HEK293 (cell line): ENCODE data around the gene KIF7.

Experiments
- GLIS1 ChIP-seq: fragments of 450-650 bp; formaldehyde crosslinking; IDR thresholded peaks from 2 replicates; pipeline ENCODE4 v1.5.1; 2016; ENCODE audit warnings: missing biosample characterization, missing genetic modification characterization
- HOXA7 ChIP-seq: sonication (generic); formaldehyde crosslinking; IDR thresholded peaks from 2 replicates; pipeline ENCODE4 v1.8.1; 2022; ENCODE audit warnings: missing genetic modification reagents, borderline replicate concordance
- IKZF3 ChIP-seq: fragments of 450-650 bp; IDR thresholded peaks from 2 replicates; pipeline ENCODE4 v1.5.0; 2018; ENCODE audit warnings: missing biosample characterization, mild to moderate bottlenecking, missing genetic modification characterization, moderate library complexity
- KLF9 ChIP-seq: fragments of 450-650 bp; formaldehyde crosslinking; IDR thresholded peaks from 2 replicates; pipeline ENCODE4 v1.5.1; 2016; ENCODE audit warnings: missing biosample characterization, missing genetic modification characterization, low read depth
- MEIS1 ChIP-seq: sonication (generic); formaldehyde crosslinking; IDR thresholded peaks from 2 replicates; pipeline ENCODE4 v1.8.1; 2022; ENCODE audit warnings: missing genetic modification reagents, mild to moderate bottlenecking, borderline replicate concordance
- PRDM10 ChIP-seq: fragments of 450-650 bp; formaldehyde crosslinking; IDR thresholded peaks from 2 replicates; pipeline ENCODE4 v1.5.1; 2016; ENCODE audit warnings: missing biosample characterization, missing genetic modification characterization
- PRDM6 ChIP-seq: fragments of 450-650 bp; formaldehyde crosslinking; IDR thresholded peaks from 2 replicates; pipeline ENCODE4 v1.5.1; 2017; ENCODE audit warnings: missing biosample characterization, missing genetic modification characterization
- ZBTB26 ChIP-seq: fragments of 450-650 bp; formaldehyde crosslinking; optimal IDR thresholded peaks from 2 replicates; pipeline ENCODE3; 2016; ENCODE audit warnings: missing biosample characterization, mild to moderate bottlenecking, missing genetic modification characterization
- ZNF174 ChIP-seq: fragments of 450-650 bp; formaldehyde crosslinking; IDR thresholded peaks from 2 replicates; pipeline ENCODE4 v1.5.0; 2017; ENCODE audit warnings: missing biosample characterization, mild to moderate bottlenecking, missing genetic modification characterization
- ZNF184 ChIP-seq: fragments of 450-650 bp; IDR thresholded peaks from 2 replicates; pipeline ENCODE4 v1.5.1; 2018; ENCODE audit warnings: missing biosample characterization, mild to moderate bottlenecking, missing genetic modification characterization
- ZNF274 ChIP-seq, 2 experiments: fragments of 200-500 bp in 1 of 2; fragments of 450-650 bp in 1 of 2; sonication (Bioruptor generic) in 1 of 2; formaldehyde crosslinking in 1 of 2; IDR thresholded peaks; 2 replicates each; pipeline versions ENCODE4 v1.5.1 to v1.6.1; 2014 to 2016; ENCODE audit warnings: borderline replicate concordance in 1 of 2, inconsistent platforms in 1 of 2, low read length in 1 of 2, missing biosample characterization in 1 of 2, missing genetic modification characterization in 1 of 2
- ZNF341 ChIP-seq: fragments of 450-650 bp; formaldehyde crosslinking; IDR thresholded peaks from 2 replicates; pipeline ENCODE4; 2016; ENCODE audit warnings: low read depth, missing biosample characterization, missing genetic modification characterization
- ZNF366 ChIP-seq: fragments of 450-650 bp; formaldehyde crosslinking; conservative IDR thresholded peaks from 2 replicates; pipeline ENCODE4 v1.5.1; 2016; ENCODE audit warnings: missing biosample characterization, missing genetic modification characterization
- ZNF404 ChIP-seq: fragments of 450-650 bp; formaldehyde crosslinking; IDR thresholded peaks from 2 replicates; pipeline ENCODE4 v1.5.1; 2017; ENCODE audit warnings: missing biosample characterization, missing genetic modification characterization
- ZNF449 ChIP-seq: fragments of 450-650 bp; formaldehyde crosslinking; IDR thresholded peaks from 2 replicates; pipeline ENCODE4 v1.5.1; 2017; ENCODE audit warnings: missing biosample characterization, mild to moderate bottlenecking, missing genetic modification characterization, moderate library complexity
- ZNF488 ChIP-seq: fragments of 450-650 bp; formaldehyde crosslinking; IDR thresholded peaks from 2 replicates; pipeline ENCODE4 v1.5.1; 2016; ENCODE audit warnings: missing biosample characterization, missing genetic modification characterization
- ZNF513 ChIP-seq: fragments of 450-650 bp; IDR thresholded peaks from 2 replicates; pipeline ENCODE4 v1.5.1; 2018; ENCODE audit warnings: missing biosample characterization, missing genetic modification characterization
- ZNF521 ChIP-seq: fragments of 450-650 bp; formaldehyde crosslinking; IDR thresholded peaks from 2 replicates; pipeline ENCODE4 v1.5.1; 2017; ENCODE audit warnings: missing biosample characterization, mild to moderate bottlenecking, missing genetic modification characterization
- ZNF624 ChIP-seq: fragments of 450-650 bp; formaldehyde crosslinking; IDR thresholded peaks from 2 replicates; pipeline ENCODE4 v1.5.1; 2017; ENCODE audit warnings: missing biosample characterization, missing genetic modification characterization
- ZSCAN30 ChIP-seq: fragments of 450-650 bp; IDR thresholded peaks from 2 replicates; pipeline ENCODE4 v1.5.1; 2018; ENCODE audit warnings: missing biosample characterization, mild to moderate bottlenecking, missing genetic modification characterization, moderate library complexity
- ZSCAN4 ChIP-seq: fragments of 450-650 bp; formaldehyde crosslinking; IDR thresholded peaks from 2 replicates; pipeline ENCODE4 v1.5.1; 2017; ENCODE audit warnings: missing biosample characterization, missing genetic modification characterization
- TF ChIP-seq, protein P1 (sequence below): fragments of 450-650 bp; formaldehyde crosslinking; IDR thresholded peaks from 2 replicates; pipeline ENCODE4 v1.5.1; 2016; ENCODE audit warnings: missing biosample characterization, missing genetic modification characterization
- TF ChIP-seq, protein P2 (sequence below): fragments of 450-650 bp; formaldehyde crosslinking; IDR thresholded peaks from 2 replicates; pipeline ENCODE4 v1.5.1; 2016; ENCODE audit warnings: missing biosample characterization, missing genetic modification characterization

The KIF7 gene

DNA sequence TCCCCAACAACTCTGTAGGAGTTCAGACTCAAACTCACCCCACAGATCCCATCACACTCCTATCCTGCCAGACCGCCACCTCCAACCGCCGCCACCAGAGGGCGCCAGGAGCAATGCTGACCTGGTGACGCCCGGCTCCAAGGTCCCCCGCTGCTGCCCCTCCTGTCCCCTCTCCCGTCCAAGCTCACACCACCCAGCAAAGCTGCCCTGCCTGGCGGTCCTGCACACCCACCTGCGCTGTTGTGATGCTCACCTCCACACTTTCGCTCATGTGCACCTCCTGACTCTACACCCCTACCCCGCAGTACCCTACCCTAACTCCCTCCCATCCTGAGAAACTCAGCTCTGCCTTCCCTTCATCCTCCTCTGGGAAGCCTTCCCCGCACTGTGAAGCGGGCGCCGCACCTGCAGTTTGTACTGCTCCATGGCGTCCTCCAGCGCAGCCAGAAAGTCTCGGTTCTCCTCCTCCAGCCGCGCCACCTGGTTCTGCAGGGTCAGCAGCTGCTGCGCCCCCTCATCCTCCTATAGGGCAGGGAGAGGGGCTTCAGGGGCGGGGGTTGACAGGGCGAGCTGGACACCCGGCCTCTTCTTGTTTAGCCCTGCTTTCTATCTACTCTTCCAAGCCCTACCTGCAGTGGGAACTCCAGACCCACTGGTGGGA, 7.9 kb downstream of the KIF7 start (continued):
- TF ChIP-seq, protein P1, sequence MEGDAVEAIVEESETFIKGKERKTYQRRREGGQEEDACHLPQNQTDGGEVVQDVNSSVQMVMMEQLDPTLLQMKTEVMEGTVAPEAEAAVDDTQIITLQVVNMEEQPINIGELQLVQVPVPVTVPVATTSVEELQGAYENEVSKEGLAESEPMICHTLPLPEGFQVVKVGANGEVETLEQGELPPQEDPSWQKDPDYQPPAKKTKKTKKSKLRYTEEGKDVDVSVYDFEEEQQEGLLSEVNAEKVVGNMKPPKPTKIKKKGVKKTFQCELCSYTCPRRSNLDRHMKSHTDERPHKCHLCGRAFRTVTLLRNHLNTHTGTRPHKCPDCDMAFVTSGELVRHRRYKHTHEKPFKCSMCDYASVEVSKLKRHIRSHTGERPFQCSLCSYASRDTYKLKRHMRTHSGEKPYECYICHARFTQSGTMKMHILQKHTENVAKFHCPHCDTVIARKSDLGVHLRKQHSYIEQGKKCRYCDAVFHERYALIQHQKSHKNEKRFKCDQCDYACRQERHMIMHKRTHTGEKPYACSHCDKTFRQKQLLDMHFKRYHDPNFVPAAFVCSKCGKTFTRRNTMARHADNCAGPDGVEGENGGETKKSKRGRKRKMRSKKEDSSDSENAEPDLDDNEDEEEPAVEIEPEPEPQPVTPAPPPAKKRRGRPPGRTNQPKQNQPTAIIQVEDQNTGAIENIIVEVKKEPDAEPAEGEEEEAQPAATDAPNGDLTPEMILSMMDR (tag by site-specific recombination), result peak; percentile 95
- TF ChIP-seq, protein P2, sequence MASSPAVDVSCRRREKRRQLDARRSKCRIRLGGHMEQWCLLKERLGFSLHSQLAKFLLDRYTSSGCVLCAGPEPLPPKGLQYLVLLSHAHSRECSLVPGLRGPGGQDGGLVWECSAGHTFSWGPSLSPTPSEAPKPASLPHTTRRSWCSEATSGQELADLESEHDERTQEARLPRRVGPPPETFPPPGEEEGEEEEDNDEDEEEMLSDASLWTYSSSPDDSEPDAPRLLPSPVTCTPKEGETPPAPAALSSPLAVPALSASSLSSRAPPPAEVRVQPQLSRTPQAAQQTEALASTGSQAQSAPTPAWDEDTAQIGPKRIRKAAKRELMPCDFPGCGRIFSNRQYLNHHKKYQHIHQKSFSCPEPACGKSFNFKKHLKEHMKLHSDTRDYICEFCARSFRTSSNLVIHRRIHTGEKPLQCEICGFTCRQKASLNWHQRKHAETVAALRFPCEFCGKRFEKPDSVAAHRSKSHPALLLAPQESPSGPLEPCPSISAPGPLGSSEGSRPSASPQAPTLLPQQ (tag by site-specific recombination), result no peak
- TF ChIP-seq PRDM6 (tag by site-specific recombination) (no peak), ZNF449 (tag by site-specific recombination) (no peak), ZNF521 (tag by site-specific recombination) (no peak), ZNF184 (no peak), ZNF404 (tag by site-specific recombination) (no peak), ZNF341 (tag by site-specific recombination) (no peak), PRDM10 (no peak; the same call in 1 of the 2 replicates), ZSCAN4 (tag by site-specific recombination) (no peak), ZNF174 (tag by site-specific recombination) (no peak), ZBTB26 (tag by site-specific recombination) (no peak), GLIS1 (peak; percentile 55; the same call in 1 of the 2 replicates), ZNF624 (tag by site-specific recombination) (no peak), ZNF274 (IDR thresholded peaks at IDR 0.05; ENCODE audit: low read length) (no peak), ZNF274 (tag by site-specific recombination; IDR thresholded peaks at IDR 0.05; ENCODE audit: borderline replicate concordance) (no peak), IKZF3 (tag by site-specific recombination) (no peak), MEIS1 (CRISPR knock-in tag) (no peak), ZNF488 (tag by site-specific recombination) (no peak), ZNF513 (tag by site-specific recombination) (no peak), ZNF366 (tag by site-specific recombination) (peak; percentile 59), HOXA7 (CRISPR knock-in tag) (no peak), ZSCAN30 (tag by site-specific recombination) (no peak), KLF9 (tag by site-specific recombination) (no peak)
